ENCODE data around the gene DCAF8L1.
"Not testable (repeated sequence)": the region's sequence is repeated elsewhere in the genome, so short reads cannot be mapped to it uniquely, and the experiment has no call there.

Gene DCAF8L1

GRCh38 chrX:27981349-27981748 is at the start of gene DCAF8L1:
TSS of gene DCAF8L1 (minus strand) at chrX:27981449. CDS start at chrX:27981334, 115 bp downstream.
- no peak for DNase-seq

GRCh38 chrX:28022371-28022770 is 41.1 kb upstream of the DCAF8L1 start:
- no peak for DNase-seq

- DNase-seq = no peak
These were observed 35.6 kb upstream of the DCAF8L1 start for GRCh38 chrX:28016823-28017222.

- no peak for DNase-seq
These were observed 34.7 kb upstream of the DCAF8L1 start for GRCh38 chrX:28015993-28016392.

GRCh38 chrX:28010875-28011274 is 29.6 kb upstream of the DCAF8L1 start:
- DNase-seq = no peak

GRCh38 chrX:27998666-27999065 is 17.4 kb upstream of the DCAF8L1 start:
- DNase-seq = no peak

- no peak for DNase-seq
These were observed 16.4 kb upstream of the DCAF8L1 start for GRCh38 chrX:27997622-27998021.

GRCh38 chrX:27996132-27996531 is 14.9 kb upstream of the DCAF8L1 start:
- no peak for DNase-seq

GRCh38 chrX:27995611-27996010 is 14.4 kb upstream of the DCAF8L1 start:
- DNase-seq = no peak

GRCh38 chrX:27987862-27988646 is 6.8 kb upstream of the DCAF8L1 start:
- no peak for DNase-seq

GRCh38 chrX:27976934-27977333 is 4.3 kb downstream of the DCAF8L1 start:
- DNase-seq = not testable (repeated sequence)

- no peak for DNase-seq
These were observed 5.0 kb downstream of the DCAF8L1 start for GRCh38 chrX:27976284-27976683.

- no peak for DNase-seq
These were observed 12.4 kb downstream of the DCAF8L1 start for GRCh38 chrX:27968878-27969277.

- DNase-seq = no peak
These were observed 12.9 kb downstream of the DCAF8L1 start for GRCh38 chrX:27968352-27968751.

- no peak for DNase-seq
These were observed 14.3 kb downstream of the DCAF8L1 start for GRCh38 chrX:27966955-27967354.

GRCh38 chrX:27966492-27966891 is 14.8 kb downstream of the DCAF8L1 start:
- DNase-seq = no peak

- not testable (repeated sequence) for DNase-seq
These were observed 15.9 kb downstream of the DCAF8L1 start for GRCh38 chrX:27965348-27965747.

- DNase-seq = no peak
These were observed 16.8 kb downstream of the DCAF8L1 start for GRCh38 chrX:27964432-27964831.

GRCh38 chrX:27960410-27960809 is 20.8 kb downstream of the DCAF8L1 start:
- DNase-seq = not testable (repeated sequence)

- no peak for DNase-seq
These were observed 28.1 kb downstream of the DCAF8L1 start for GRCh38 chrX:27953171-27953570.

- DNase-seq = no peak
These were observed 47.9 kb downstream of the DCAF8L1 start for GRCh38 chrX:27933361-27933760.

Measured in kidney glomerular epithelial cell (primary cell).